ENCODE measurements around the gene DAND5.

Gene DAND5

DNA sequence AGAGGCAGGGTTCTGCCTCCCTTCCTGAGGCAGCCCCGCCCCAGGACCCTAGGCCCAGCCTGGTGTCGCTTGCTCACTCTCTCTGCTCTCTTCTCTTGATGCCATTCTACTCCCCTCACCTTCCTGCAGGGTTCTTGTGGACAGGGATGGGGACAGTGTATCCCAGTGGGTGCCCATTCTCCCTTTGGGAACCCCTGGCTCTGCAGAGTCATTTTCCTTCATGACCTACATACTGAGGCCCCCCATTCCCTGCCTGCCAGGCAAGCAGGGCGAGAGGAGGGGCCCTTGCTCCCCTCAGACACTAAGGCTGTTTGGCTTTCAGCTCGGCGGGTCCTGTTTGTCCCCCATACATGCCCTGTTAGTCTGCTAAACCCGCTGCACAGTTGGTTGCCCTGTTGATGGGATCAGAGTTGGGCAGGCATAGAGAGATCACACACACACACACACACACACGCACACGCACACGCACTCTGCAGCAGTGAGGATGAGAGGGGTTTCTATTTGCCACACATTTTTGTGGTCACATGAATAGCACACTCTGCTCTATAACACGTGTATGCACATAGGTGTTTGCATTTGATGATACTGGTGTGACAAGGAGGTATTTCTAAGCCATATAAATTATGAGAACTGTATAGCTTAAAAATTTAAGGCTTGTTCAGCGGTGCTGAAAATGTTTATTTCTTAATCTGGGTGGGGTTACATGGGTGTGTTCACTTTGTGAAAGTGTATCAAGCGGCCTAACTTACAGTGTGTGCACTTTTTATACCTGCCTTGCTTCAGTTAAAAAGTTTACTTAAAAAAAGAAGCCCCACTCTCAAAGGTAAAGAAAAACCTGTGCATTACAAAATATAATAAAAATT lies 46.2 kb downstream of the DAND5 start:
- H3K9me3 ChIP-seq (ENCODE audit: control insufficient read depth, low read length): no peaks in the 10 kb centered on the region
- peaks cover 26% of the 10 kb centered on the region for H3K4me1 ChIP-seq (ENCODE audit: control insufficient read depth, insufficient read depth, low read length)
- no peak overlapping the region for H3K27ac ChIP-seq (ENCODE audit: insufficient read depth, low read depth, low read length, poor library complexity, severe bottlenecking)
- H3K36me3 ChIP-seq (ENCODE audit: control insufficient read depth, insufficient read depth, low read length): no peaks in the 10 kb centered on the region
- no peak overlapping the region for H3K4me3 ChIP-seq (ENCODE audit: insufficient read depth, low read depth, low read length)
- H3K27me3 ChIP-seq (ENCODE audit: control insufficient read depth, insufficient read depth, low read length, poor library complexity, severe bottlenecking): peaks cover 100% of the 10 kb centered on the region
- 4 to 9% methylated on average over 9 to 12 of the region's 12 CpGs for WGBS, 2 experiments

- no peak overlapping the region for H3K4me3 ChIP-seq (ENCODE audit: insufficient read depth, low read depth, low read length)
- peaks cover 27% of the 10 kb centered on the region for H3K4me1 ChIP-seq (ENCODE audit: control insufficient read depth, insufficient read depth, low read length)
- H3K9me3 ChIP-seq (ENCODE audit: control insufficient read depth, low read length): no peaks in the 10 kb centered on the region
- peaks cover 100% of the 10 kb centered on the region for H3K27me3 ChIP-seq (ENCODE audit: control insufficient read depth, insufficient read depth, low read length, poor library complexity, severe bottlenecking)
- H3K27ac ChIP-seq (ENCODE audit: insufficient read depth, low read depth, low read length, poor library complexity, severe bottlenecking): no peak overlapping the region
- H3K36me3 ChIP-seq (ENCODE audit: control insufficient read depth, insufficient read depth, low read length): no peaks in the 10 kb centered on the region
- WGBS, 2 experiments: 6 to 10% methylated on average over 6 to 7 of the region's 7 CpGs
Observed at GRCh38 chr19:13016245-13016627, 46.9 kb downstream of the DAND5 start.

DNA sequence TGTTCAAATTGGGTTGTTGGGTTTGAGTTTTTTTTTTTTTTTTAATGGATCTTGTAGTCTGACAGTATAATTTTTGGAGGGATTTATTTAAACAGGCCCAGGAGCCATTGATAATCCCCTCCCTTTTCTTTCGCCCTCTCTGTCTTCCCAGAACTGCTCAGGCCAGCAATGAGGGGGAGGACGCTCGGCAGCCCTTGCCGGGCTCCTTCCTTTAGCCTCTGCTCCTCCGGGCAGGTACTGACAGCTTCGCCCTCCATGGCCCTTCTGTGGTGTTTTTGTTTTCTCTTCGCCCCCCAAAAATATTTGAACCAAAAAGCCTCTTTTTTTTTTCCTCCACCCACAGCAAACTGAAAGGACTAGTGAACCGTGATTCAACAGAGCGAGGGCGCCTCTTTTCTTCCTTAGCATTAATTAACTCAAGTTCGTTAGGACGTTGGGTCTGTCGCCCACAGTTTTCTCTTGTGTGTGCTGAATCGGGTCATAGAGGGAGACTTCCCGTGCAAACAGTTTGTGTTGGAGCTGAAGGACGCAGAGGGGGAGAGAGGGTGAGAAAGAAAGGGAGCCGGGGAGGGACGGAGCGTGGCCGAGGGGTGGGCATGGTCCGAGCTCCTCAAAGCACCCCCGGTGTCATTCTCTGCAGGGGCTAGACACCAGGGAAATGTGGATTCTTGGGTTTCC lies 47.4 kb downstream of the DAND5 start:
- Histone ChIP-seq H3K27ac (ENCODE audit: insufficient read depth, low read depth, low read length, poor library complexity, severe bottlenecking) (no peak overlapping the region), H3K4me3 (ENCODE audit: insufficient read depth, low read depth, low read length) (no peak overlapping the region), H3K9me3 (ENCODE audit: control insufficient read depth, low read length) (no peaks in the 10 kb centered on the region), H3K4me1 (ENCODE audit: control insufficient read depth, insufficient read depth, low read length) (peaks cover 27% of the 10 kb centered on the region), H3K36me3 (ENCODE audit: control insufficient read depth, insufficient read depth, low read length) (no peaks in the 10 kb centered on the region), H3K27me3 (ENCODE audit: control insufficient read depth, insufficient read depth, low read length, poor library complexity, severe bottlenecking) (peaks cover 100% of the 10 kb centered on the region)
- 1% methylated on average over 22 of the region's 22 CpGs for WGBS, 2 experiments

DNA sequence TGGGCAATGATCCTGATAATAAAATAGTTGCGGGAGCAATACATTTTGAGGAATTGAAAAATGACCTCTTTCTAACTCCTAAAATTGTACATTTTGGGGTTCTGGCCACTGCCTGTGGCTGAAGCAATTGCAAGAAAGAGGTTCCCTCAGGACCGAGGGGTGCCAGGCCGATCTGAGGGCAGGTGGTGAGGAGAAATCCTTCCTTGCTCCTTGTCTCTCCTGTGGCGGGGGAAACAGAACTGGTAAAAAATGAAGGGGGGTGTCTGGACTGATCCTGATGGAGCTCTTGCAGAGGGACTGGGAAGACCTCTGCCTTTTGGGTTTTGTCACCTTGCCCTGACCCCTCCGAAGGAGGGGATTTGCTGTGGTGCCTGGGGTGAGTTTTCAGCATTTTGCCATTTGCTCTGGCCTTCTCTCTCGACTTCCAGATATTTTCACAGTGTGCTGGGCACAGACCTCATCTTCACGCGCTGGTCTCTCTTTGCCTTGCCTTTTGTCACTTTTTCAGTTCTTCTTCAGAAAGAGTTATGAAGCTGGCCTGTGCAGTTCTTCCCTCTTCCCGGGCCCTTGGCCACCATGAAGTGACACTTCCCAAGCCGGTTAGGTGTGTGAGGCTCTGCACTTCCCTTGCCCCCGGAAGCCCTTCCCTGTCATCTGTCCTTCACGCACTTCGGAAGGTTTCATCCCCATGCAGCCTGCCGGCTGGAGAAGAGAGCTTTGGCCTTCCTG lies 48.1 kb downstream of the DAND5 start:
- H3K4me1 ChIP-seq (ENCODE audit: control insufficient read depth, insufficient read depth, low read length): peaks cover 27% of the 10 kb centered on the region
- H3K27ac ChIP-seq (ENCODE audit: insufficient read depth, low read depth, low read length, poor library complexity, severe bottlenecking): no peak overlapping the region
- WGBS, 2 experiments: 3 to 4% methylated on average over 14 of the region's 14 CpGs
- no peaks in the 10 kb centered on the region for H3K36me3 ChIP-seq (ENCODE audit: control insufficient read depth, insufficient read depth, low read length)
- peaks cover 100% of the 10 kb centered on the region for H3K27me3 ChIP-seq (ENCODE audit: control insufficient read depth, insufficient read depth, low read length, poor library complexity, severe bottlenecking)
- H3K4me3 ChIP-seq (ENCODE audit: insufficient read depth, low read depth, low read length): no peak overlapping the region
- no peaks in the 10 kb centered on the region for H3K9me3 ChIP-seq (ENCODE audit: control insufficient read depth, low read length)

DNA sequence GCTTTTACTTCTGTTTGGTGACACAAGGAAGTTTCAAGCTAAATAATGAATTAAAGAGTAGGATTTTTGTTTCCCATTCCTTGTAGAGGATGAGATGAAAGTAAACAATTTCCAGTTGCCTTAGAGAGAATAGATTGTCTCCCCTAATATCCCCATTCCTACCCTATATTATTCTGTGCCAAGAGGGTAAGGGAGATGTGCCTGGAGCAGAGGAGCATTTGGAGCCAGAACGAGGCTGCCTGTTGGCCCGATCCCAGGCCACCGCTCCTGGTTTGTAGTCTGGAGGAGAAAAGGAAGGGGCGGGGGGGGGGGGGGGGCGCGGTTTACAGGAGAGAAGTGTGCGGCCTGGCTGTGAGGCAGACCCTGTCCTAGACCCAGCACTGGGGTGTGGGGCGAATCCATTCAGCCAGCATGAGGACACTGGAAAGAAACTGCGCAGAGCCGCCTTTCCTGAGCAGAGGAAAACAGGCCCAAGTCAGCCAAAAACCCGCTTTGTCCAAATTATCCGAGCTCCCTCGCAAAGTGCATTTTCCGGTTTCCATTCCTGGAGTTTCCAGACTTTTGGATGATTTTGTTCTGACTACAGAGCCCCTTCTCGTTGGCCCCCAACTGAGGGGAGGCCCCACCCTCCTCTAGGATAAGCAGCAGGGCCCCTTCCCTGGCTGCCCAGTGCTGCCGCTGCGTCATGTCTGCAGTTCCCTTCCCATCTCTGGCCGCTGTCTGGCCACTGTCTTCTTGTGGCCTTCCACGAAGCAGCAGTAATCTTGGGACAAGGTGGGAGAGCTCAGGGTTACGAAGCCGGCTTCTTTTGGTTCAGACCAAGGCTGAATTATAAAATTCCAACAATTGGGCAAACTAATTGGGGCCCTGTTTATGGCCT lies 48.9 kb downstream of the DAND5 start:
- WGBS, 2 experiments: 3 to 8% methylated on average over 19 to 21 of the region's 21 CpGs
- Histone ChIP-seq H3K27ac (ENCODE audit: insufficient read depth, low read depth, low read length, poor library complexity, severe bottlenecking) (no peak overlapping the region), H3K27me3 (ENCODE audit: control insufficient read depth, insufficient read depth, low read length, poor library complexity, severe bottlenecking) (peaks cover 100% of the 10 kb centered on the region), H3K36me3 (ENCODE audit: control insufficient read depth, insufficient read depth, low read length) (no peaks in the 10 kb centered on the region), H3K9me3 (ENCODE audit: control insufficient read depth, low read length) (no peaks in the 10 kb centered on the region), H3K4me3 (ENCODE audit: insufficient read depth, low read depth, low read length) (no peak overlapping the region), H3K4me1 (ENCODE audit: control insufficient read depth, insufficient read depth, low read length) (peaks cover 31% of the 10 kb centered on the region)

GRCh38 chr19:13019332-13019731 lies 50.0 kb downstream of the DAND5 start:
- no peak overlapping the region for H3K27ac ChIP-seq (ENCODE audit: insufficient read depth, low read depth, low read length, poor library complexity, severe bottlenecking)

DNA sequence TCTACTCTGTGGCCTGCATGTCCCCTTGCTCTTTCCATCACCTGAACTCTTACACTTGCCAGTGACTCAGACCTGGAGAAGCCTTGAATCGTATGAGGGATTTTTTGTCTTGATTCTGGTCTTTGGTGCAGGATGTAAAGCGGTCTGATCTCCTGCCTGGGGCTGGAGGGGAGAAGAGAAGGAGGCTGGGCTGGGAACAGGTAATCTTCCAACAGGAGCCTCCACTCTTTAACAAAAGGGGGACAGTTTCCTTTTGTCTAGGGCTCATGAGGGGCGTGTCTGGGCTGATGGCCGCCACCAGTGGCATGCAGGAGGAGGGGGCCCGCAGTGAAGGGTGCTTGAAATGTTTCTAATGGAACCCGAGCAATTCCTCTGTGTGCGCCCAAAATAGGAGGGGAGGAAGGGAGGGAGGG lies 50.6 kb downstream of the DAND5 start:
- 0 to 1% methylated on average over 7 of the region's 7 CpGs for WGBS, 2 experiments
- no peak overlapping the region for H3K27ac ChIP-seq (ENCODE audit: insufficient read depth, low read depth, low read length, poor library complexity, severe bottlenecking)
- no peaks in the 10 kb centered on the region for H3K9me3 ChIP-seq (ENCODE audit: control insufficient read depth, low read length)
- peaks cover 100% of the 10 kb centered on the region for H3K27me3 ChIP-seq (ENCODE audit: control insufficient read depth, insufficient read depth, low read length, poor library complexity, severe bottlenecking)
- H3K36me3 ChIP-seq (ENCODE audit: control insufficient read depth, insufficient read depth, low read length): no peaks in the 10 kb centered on the region
- no peak overlapping the region for H3K4me3 ChIP-seq (ENCODE audit: insufficient read depth, low read depth, low read length)
- H3K4me1 ChIP-seq (ENCODE audit: control insufficient read depth, insufficient read depth, low read length): peaks cover 32% of the 10 kb centered on the region

More at GRCh38 chr19:13019332-13019731, 50.0 kb downstream of the DAND5 start:
- Histone ChIP-seq H3K4me1 (ENCODE audit: control insufficient read depth, insufficient read depth, low read length) (peaks cover 32% of the 10 kb centered on the region), H3K36me3 (ENCODE audit: control insufficient read depth, insufficient read depth, low read length) (no peaks in the 10 kb centered on the region), H3K27me3 (ENCODE audit: control insufficient read depth, insufficient read depth, low read length, poor library complexity, severe bottlenecking) (peaks cover 100% of the 10 kb centered on the region), H3K4me3 (ENCODE audit: insufficient read depth, low read depth, low read length) (no peak overlapping the region), H3K9me3 (ENCODE audit: control insufficient read depth, low read length) (no peaks in the 10 kb centered on the region)
- 17 to 36% methylated on average over 3 to 4 of the region's 4 CpGs for WGBS, 2 experiments

DNA sequence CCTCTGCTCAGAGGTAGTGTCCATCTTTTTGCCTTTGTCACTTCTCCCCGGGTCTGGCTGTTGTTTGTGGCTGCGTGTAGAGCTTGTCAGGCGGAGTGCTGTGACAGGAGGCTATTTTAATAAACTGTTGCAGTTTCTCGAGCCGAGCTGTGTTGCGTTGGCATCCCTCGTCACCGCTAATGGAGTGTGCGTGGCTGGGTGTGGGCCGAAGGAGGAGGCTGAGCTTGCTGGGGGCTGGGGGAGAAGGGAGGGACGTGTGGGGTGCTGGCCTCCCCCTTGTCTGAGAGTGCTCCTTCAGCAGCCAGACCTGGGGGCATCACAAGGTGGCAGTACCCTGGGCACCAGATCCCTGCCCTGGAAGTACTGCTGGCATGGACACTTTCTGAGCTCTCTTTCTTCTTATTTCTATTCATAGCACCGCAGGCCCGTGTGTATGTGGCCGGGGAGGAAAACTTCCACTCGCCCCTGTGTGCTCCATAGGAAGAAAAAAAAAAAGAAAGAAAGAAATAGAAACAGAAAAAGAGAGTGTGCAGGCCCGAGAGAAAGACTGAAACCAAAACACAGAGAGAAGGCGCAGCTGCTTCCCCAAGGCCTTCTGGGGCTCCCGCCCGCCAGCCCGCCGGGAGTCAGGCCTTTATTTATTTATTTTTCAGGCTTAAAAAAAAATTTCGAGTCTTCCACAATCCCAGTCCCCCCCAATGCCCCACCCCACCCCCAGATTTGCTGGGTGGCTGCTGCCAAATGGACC lies 52.9 kb downstream of the DAND5 start:
- Histone ChIP-seq H3K4me3 (ENCODE audit: insufficient read depth, low read depth, low read length) (no peak overlapping the region), H3K36me3 (ENCODE audit: control insufficient read depth, insufficient read depth, low read length) (no peaks in the 10 kb centered on the region), H3K27me3 (ENCODE audit: control insufficient read depth, insufficient read depth, low read length, poor library complexity, severe bottlenecking) (peaks cover 100% of the 10 kb centered on the region), H3K27ac (ENCODE audit: insufficient read depth, low read depth, low read length, poor library complexity, severe bottlenecking) (no peak overlapping the region), H3K4me1 (ENCODE audit: control insufficient read depth, insufficient read depth, low read length) (peaks cover 24% of the 10 kb centered on the region), H3K9me3 (ENCODE audit: control insufficient read depth, low read length) (no peaks in the 10 kb centered on the region)
- 8 to 9% methylated on average over 22 of the region's 22 CpGs for WGBS, 2 experiments

Measured in ectodermal cell (in vitro differentiated cells).